H1 (cell line): ENCODE measurements around the gene SLC4A1AP. TPM values are rescaled to one million over a fixed set of nuclear protein-coding genes. Genes with fewer than 3 reads are reported as not detected.
"Not testable (repeated sequence)": the region's sequence is repeated elsewhere in the genome, so short reads cannot be mapped to it uniquely, and the experiment has no call there.

ENCODE experiments used
- CTCF ChIA-PET: fragments of 300-600 bp; sonication (Branson Sonifier 250); formaldehyde crosslinking; loops from one replicate; lab custom pipeline; 2021; ENCODE audit not compliant: partially characterized antibody; lab: Charles Lee
- POLR2A ChIA-PET: fragments of 300-600 bp; sonication (Branson Sonifier 250); formaldehyde crosslinking; loops from one replicate; lab custom pipeline; 2021; ENCODE audit warnings: inconsistent platforms; ENCODE audit not compliant: partially characterized antibody; lab: Charles Lee
- DNase-seq, 2 experiments: peaks; one replicate each; pipeline versions ENCODE4 v3.0.0 to v3.0.0-alpha.2; 2010 to 2022; ENCODE audit warnings: low spot score in 2 of 2, low read depth in 1 of 2, mixed read lengths in 1 of 2
- FAIRE-seq: peaks from 2 replicates; lab custom pipeline; 2011; peaks lifted over from hg19 to GRCh38; lab: Jason Lieb, UNC
- H2AFZ ChIP-seq: 2 replicates; pipeline ENCODE4 v1.8.1; 2012; ENCODE audit warnings: low read length, inconsistent platforms
- H2AK5ac ChIP-seq: 2 replicates; pipeline ENCODE4 v1.6.1; 2013; ENCODE audit warnings: low read depth, low read length
- H2BK120ac ChIP-seq: replicated peaks from 2 replicates; pipeline ENCODE3; 2013; ENCODE audit warnings: low read depth, low read length, inconsistent platforms
- H2BK12ac ChIP-seq: 2 replicates; pipeline ENCODE4 v1.6.1; 2013; ENCODE audit warnings: low read depth, low read length
- H2BK15ac ChIP-seq: 2 replicates; pipeline ENCODE4 v1.6.1; 2013; ENCODE audit warnings: low read length
- H2BK20ac ChIP-seq: 2 replicates; pipeline ENCODE4 v1.6.1; 2013; ENCODE audit warnings: low read length
- H2BK5ac ChIP-seq: 2 replicates; pipeline ENCODE4 v1.6.1; 2013; ENCODE audit warnings: low read depth, low read length
- H3K14ac ChIP-seq: 2 replicates; pipeline ENCODE4 v1.6.1; 2013; ENCODE audit warnings: inconsistent platforms; ENCODE audit not compliant: insufficient read length
- H3K18ac ChIP-seq: 2 replicates; pipeline ENCODE4 v1.6.1; 2013; ENCODE audit warnings: low read length; ENCODE audit errors: extremely low read depth
- H3K23ac ChIP-seq: 2 replicates; pipeline ENCODE4 v1.6.1; 2013; ENCODE audit warnings: inconsistent platforms; ENCODE audit not compliant: insufficient read length
- H3K23me2 ChIP-seq: 2 replicates; pipeline ENCODE4 v1.6.1; 2013; ENCODE audit warnings: low read depth, low read length
- H3K27ac ChIP-seq: 2 replicates; pipeline ENCODE4 v1.6.1; 2011; ENCODE audit warnings: low read depth, low read length, inconsistent platforms
- H3K27me3 ChIP-seq, 4 experiments: replicated peaks in 1 of 4; 1 replicate in 1 of 4; 2 replicates in 3 of 4; pipeline versions ENCODE4 v1.6.1 to v1.8.1; 2011 to 2013; ENCODE audit warnings: low read length in 3 of 4, mild to moderate bottlenecking in 3 of 4, inconsistent platforms in 2 of 4, mixed read lengths in 2 of 4, moderate library complexity in 1 of 4; ENCODE audit not compliant: control insufficient read depth in 3 of 4, insufficient read depth in 3 of 4; ENCODE audit errors: extremely low read depth in 1 of 4
- H3K36me3 ChIP-seq, 4 experiments: 2 replicates each; pipeline versions ENCODE4 v1.6.1 to v1.8.1; 2011 to 2013; ENCODE audit warnings: mild to moderate bottlenecking in 4 of 4, low read length in 3 of 4, moderate library complexity in 2 of 4, control low read depth in 1 of 4, inconsistent platforms in 1 of 4; ENCODE audit not compliant: insufficient read depth in 4 of 4, control insufficient read depth in 2 of 4
- H3K4ac ChIP-seq: replicated peaks from 2 replicates; pipeline ENCODE3; 2013; ENCODE audit warnings: low read length, low read depth, mixed read lengths, inconsistent platforms; ENCODE audit not compliant: insufficient read length
- H3K4me1 ChIP-seq, 4 experiments: replicated peaks in 1 of 4; 1 replicate in 1 of 4; 2 replicates in 3 of 4; pipeline versions ENCODE4 v1.6.1 to v1.8.1; 2011 to 2013; ENCODE audit warnings: low read length in 3 of 4, inconsistent platforms in 2 of 4, mixed read lengths in 1 of 4; ENCODE audit not compliant: insufficient read depth in 4 of 4, control insufficient read depth in 3 of 4
- H3K4me2 ChIP-seq, 2 experiments: 2 replicates each; pipeline versions ENCODE4 v1.6.1 to v1.8.1; 2011 to 2013; ENCODE audit warnings: low read depth in 2 of 2, low read length in 2 of 2, control low read depth in 1 of 2, inconsistent platforms in 1 of 2, mild to moderate bottlenecking in 1 of 2; ENCODE audit not compliant: insufficient read depth in 1 of 2
- H3K4me3 ChIP-seq, 4 experiments: fragments of 200-600, 300-600 bp in 1 of 4; sonication (generic), shearing (Covaris generic), sonication (Bioruptor Twin) in 1 of 4; 2 replicates each; pipeline versions ENCODE4 v1.5.1 to v1.8.1; 2011 to 2016; ENCODE audit warnings: low read length in 4 of 4, low read depth in 3 of 4, control low read depth in 2 of 4, inconsistent platforms in 2 of 4, mild to moderate bottlenecking in 2 of 4, mixed read lengths in 1 of 4, moderate library complexity in 1 of 4; ENCODE audit not compliant: insufficient read depth in 2 of 4; ENCODE audit errors: extremely low read depth in 1 of 4
- H3K56ac ChIP-seq: replicated peaks from 2 replicates; pipeline ENCODE3; 2013; ENCODE audit warnings: low read depth, mild to moderate bottlenecking, mixed read lengths, low read length, inconsistent platforms; ENCODE audit not compliant: insufficient read length
- H3K79me1 ChIP-seq: 2 replicates; pipeline ENCODE4 v1.6.1; 2013; ENCODE audit warnings: low read depth, low read length, control low read depth
- H3K79me2 ChIP-seq, 2 experiments: 2 replicates each; pipeline versions ENCODE4 v1.6.1 to v1.8.1; 2012 to 2013; ENCODE audit warnings: low read length in 2 of 2, mild to moderate bottlenecking in 2 of 2, inconsistent platforms in 1 of 2; ENCODE audit not compliant: insufficient read depth in 2 of 2, control insufficient read depth in 1 of 2
- H3K9ac ChIP-seq, 4 experiments: replicated peaks in 1 of 4; 1 replicate in 1 of 4; 2 replicates in 3 of 4; pipeline versions ENCODE4 v1.6.1 to v1.8.1; 2011 to 2013; ENCODE audit warnings: low read depth in 3 of 4, low read length in 3 of 4, control low read depth in 2 of 4, mild to moderate bottlenecking in 2 of 4, moderate library complexity in 2 of 4, inconsistent platforms in 1 of 4; ENCODE audit errors: extremely low read depth in 1 of 4
- H3K9me3 ChIP-seq, 2 experiments: 2 replicates each; pipeline versions ENCODE4 v1.6.1 to v1.8.1; 2012 to 2013; ENCODE audit warnings: mild to moderate bottlenecking in 2 of 2, moderate library complexity in 2 of 2, control low read depth in 1 of 2, inconsistent platforms in 1 of 2, low read depth in 1 of 2, low read length in 1 of 2, mixed read lengths in 1 of 2; ENCODE audit not compliant: insufficient read depth in 2 of 2
- H4K20me1 ChIP-seq, 2 experiments: replicated peaks in 1 of 2; 2 replicates each; pipeline versions ENCODE3 to v1.8.1; 2011 to 2013; ENCODE audit warnings: inconsistent platforms in 2 of 2, low read length in 2 of 2, mild to moderate bottlenecking in 1 of 2; ENCODE audit not compliant: insufficient read depth in 2 of 2, control insufficient read depth in 1 of 2
- H4K5ac ChIP-seq: 2 replicates; pipeline ENCODE4 v1.6.1; 2013; ENCODE audit warnings: low read length, low read depth, mixed read lengths, inconsistent platforms; ENCODE audit not compliant: insufficient read length
- H4K8ac ChIP-seq: 2 replicates; pipeline ENCODE4 v1.8.0; 2013; ENCODE audit warnings: mild to moderate bottlenecking, moderate library complexity, low read length, inconsistent platforms; ENCODE audit not compliant: insufficient read depth; ENCODE audit errors: extremely low read depth
- H4K91ac ChIP-seq: replicated peaks from 2 replicates; pipeline ENCODE3; 2013; ENCODE audit warnings: low read length, mixed read lengths, inconsistent platforms; ENCODE audit not compliant: insufficient read length
- WGBS, 2 experiments: shearing (Covaris generic) in 1 of 2; methylation state at CpG; one replicate each; pipeline versions ENCODE4 v1.1.6 to v1.1.7; 2013 to 2015; ENCODE audit warnings: low lambda C conversion rate in 2 of 2, mixed read lengths in 2 of 2, inconsistent platforms in 1 of 2, low coverage in 1 of 2, missing lambda C conversion rate in 1 of 2; ENCODE audit not compliant: insufficient replicate concordance in 2 of 2, insufficient coverage in 1 of 2, insufficient read length in 1 of 2; ENCODE audit errors: extremely low coverage in 1 of 2, missing lambda C conversion rate in 1 of 2; 5-methylcytosine and 5-hydroxymethylcytosine counted together
- polyA plus RNA-seq, 7 experiments: library from polyadenylated mRNA; depleted of rRNA in 3 of 7; stranded (reverse) in 5 of 7; unstranded in 2 of 7; fragments of >200 nt in 5 of 7; fragments of 200-250 nt in 2 of 7; gene quantifications; 1 replicate in 5 of 7; 2 replicates in 1 of 7; 4 replicates in 1 of 7; pipeline versions ENCODE4 v1.2.1 to v1.2.3, GENCODE V29; 2011 to 2013; ENCODE audit warnings: missing spikeins in 2 of 7, mixed read lengths in 2 of 7
- total RNA-seq: library from RNA; stranded (reverse); fragmentation: NEBNext Ultra II Directional; extraction: Animal tissue kit (Norgen Biotek cat#: 25700); gene quantifications from 2 replicates; pipeline ENCODE4 v1.2.1, GENCODE V29; 2021

The SLC4A1AP gene
- total and polyA plus RNA-seq, 2 of the 8 experiments (the other 6 are each of a cell fraction or from before 2014, with no cell fraction given): 8.1 to 18.4 TPM

GRCh38 chr2:27685006-27685405 lies 21.3 kb downstream of the SLC4A1AP start:
- H3K23me2 ChIP-seq, H3K18ac ChIP-seq, H3K4me3 ChIP-seq, H2BK5ac ChIP-seq, H4K91ac ChIP-seq, H2AFZ ChIP-seq, H3K9ac ChIP-seq, H3K27me3 ChIP-seq, H3K79me2 ChIP-seq, H4K20me1 ChIP-seq, DNase-seq, H3K4ac ChIP-seq, H2BK120ac ChIP-seq, H2AK5ac ChIP-seq, H3K4me2 ChIP-seq, H3K79me1 ChIP-seq, H2BK20ac ChIP-seq, H2BK12ac ChIP-seq, H3K56ac ChIP-seq, H3K27ac ChIP-seq, POLR2A ChIA-PET, H3K14ac ChIP-seq, H2BK15ac ChIP-seq, H4K8ac ChIP-seq, FAIRE-seq, H3K23ac ChIP-seq, H3K9me3 ChIP-seq, H3K4me1 ChIP-seq, H4K5ac ChIP-seq: not testable (repeated sequence)
- peaks cover 5 to 19% (median 10%) of the 10 kb centered on the region in 4 experiments for H3K36me3 ChIP-seq
- CTCF ChIA-PET: interaction anchor here (1.4 to 4.1 kb wide), 6 partner anchors 12 to 245 kb away, joined by 3 to 25 read pairs (median 22); no protein-coding TSS in a partner anchor
- WGBS, 2 experiments: 93% methylated on average over 1 of the region's 1 CpG; no CpG with 5 or more reads in 1 of the 2 experiments
